ENCODE results near the gene VWF. TPM values are rescaled to one million over a fixed set of nuclear protein-coding genes. Genes with fewer than 3 reads are reported as not detected.
"Not testable (repeated sequence)": the region's sequence is repeated elsewhere in the genome, so short reads cannot be mapped to it uniquely, and the experiment has no call there.

The VWF gene
- polyA plus RNA-seq, 1 donor (not counting 4 experiments of a cell fraction or from before 2014, with no cell fraction given), result 0.01 TPM

- dilution Hi-C loops (cut with MboI; ENCODE audit: extremely low pct_ligation_motif_present, low sequenced_read_pairs); H3K4me1 ChIP-seq (ENCODE audit: control insufficient read depth, extremely low read depth, insufficient read depth, low read length); H3K9me3 ChIP-seq (ENCODE audit: control insufficient read depth, low read depth, low read length); H3K79me2 ChIP-seq (ENCODE audit: control insufficient read depth, insufficient read depth, low read length); H3K9ac ChIP-seq (ENCODE audit: control insufficient read depth, extremely low read depth, insufficient read depth, low read length); H3K36me3 ChIP-seq (ENCODE audit: control insufficient read depth in 2 of 2, extremely low read depth in 1 of 2, insufficient read depth in 2 of 2, low read length in 2 of 2); H4K20me1 ChIP-seq (ENCODE audit: control insufficient read depth, extremely low read depth, insufficient read depth, low read length); H3K27me3 ChIP-seq (ENCODE audit: control insufficient read depth, extremely low read depth, insufficient read depth, low read length); DNase-seq (ENCODE audit: low read depth, low spot score); H3K27ac ChIP-seq (ENCODE audit: control insufficient read depth, insufficient read depth, low read length); H2AFZ ChIP-seq (ENCODE audit: control insufficient read depth, low read length); H3K4me3 ChIP-seq (ENCODE audit: control insufficient read depth in 2 of 3, extremely low read depth in 1 of 3, insufficient read depth in 2 of 3, low read depth in 1 of 3, low read length in 3 of 3); H3K4me2 ChIP-seq (ENCODE audit: control insufficient read depth, extremely low read depth, insufficient read depth, low read depth, low read length); H3K9me1 ChIP-seq (ENCODE audit: control insufficient read depth, extremely low read depth, insufficient read depth, low read length): not testable (repeated sequence)
- peak; percentile 70 for FAIRE-seq
- TF ChIP-seq, protein P1, sequence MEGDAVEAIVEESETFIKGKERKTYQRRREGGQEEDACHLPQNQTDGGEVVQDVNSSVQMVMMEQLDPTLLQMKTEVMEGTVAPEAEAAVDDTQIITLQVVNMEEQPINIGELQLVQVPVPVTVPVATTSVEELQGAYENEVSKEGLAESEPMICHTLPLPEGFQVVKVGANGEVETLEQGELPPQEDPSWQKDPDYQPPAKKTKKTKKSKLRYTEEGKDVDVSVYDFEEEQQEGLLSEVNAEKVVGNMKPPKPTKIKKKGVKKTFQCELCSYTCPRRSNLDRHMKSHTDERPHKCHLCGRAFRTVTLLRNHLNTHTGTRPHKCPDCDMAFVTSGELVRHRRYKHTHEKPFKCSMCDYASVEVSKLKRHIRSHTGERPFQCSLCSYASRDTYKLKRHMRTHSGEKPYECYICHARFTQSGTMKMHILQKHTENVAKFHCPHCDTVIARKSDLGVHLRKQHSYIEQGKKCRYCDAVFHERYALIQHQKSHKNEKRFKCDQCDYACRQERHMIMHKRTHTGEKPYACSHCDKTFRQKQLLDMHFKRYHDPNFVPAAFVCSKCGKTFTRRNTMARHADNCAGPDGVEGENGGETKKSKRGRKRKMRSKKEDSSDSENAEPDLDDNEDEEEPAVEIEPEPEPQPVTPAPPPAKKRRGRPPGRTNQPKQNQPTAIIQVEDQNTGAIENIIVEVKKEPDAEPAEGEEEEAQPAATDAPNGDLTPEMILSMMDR (optimal IDR thresholded peaks at IDR 0.05 in 1 of 3, IDR thresholded peaks at IDR 0.05 in 1 of 3, conservative IDR thresholded peaks at IDR 0.05 in 1 of 3; ENCODE audit: extremely low read depth in 1 of 3, insufficient read depth in 2 of 3, low read length in 3 of 3), result peak in 1 of 3 experiments; percentile 5
These were observed 109.2 kb downstream of the VWF start for GRCh38 chr12:6015271-6015670.

GRCh38 chr12:6010631-6011350 is 113.7 kb downstream of the VWF start:
- DNase-seq (ENCODE audit: low read depth, low spot score); H3K9me1 ChIP-seq (ENCODE audit: control insufficient read depth, extremely low read depth, insufficient read depth, low read length); H3K27me3 ChIP-seq (ENCODE audit: control insufficient read depth, extremely low read depth, insufficient read depth, low read length); H3K27ac ChIP-seq (ENCODE audit: control insufficient read depth, insufficient read depth, low read length); H3K36me3 ChIP-seq (ENCODE audit: control insufficient read depth in 2 of 2, extremely low read depth in 1 of 2, insufficient read depth in 2 of 2, low read length in 2 of 2); H3K4me3 ChIP-seq (ENCODE audit: control insufficient read depth in 2 of 3, extremely low read depth in 1 of 3, insufficient read depth in 2 of 3, low read depth in 1 of 3, low read length in 3 of 3); H3K4me2 ChIP-seq (ENCODE audit: control insufficient read depth, extremely low read depth, insufficient read depth, low read depth, low read length); H3K4me1 ChIP-seq (ENCODE audit: control insufficient read depth, extremely low read depth, insufficient read depth, low read length); H3K9me3 ChIP-seq (ENCODE audit: control insufficient read depth, low read depth, low read length); H4K20me1 ChIP-seq (ENCODE audit: control insufficient read depth, extremely low read depth, insufficient read depth, low read length); H3K79me2 ChIP-seq (ENCODE audit: control insufficient read depth, insufficient read depth, low read length); dilution Hi-C loops (cut with MboI; ENCODE audit: extremely low pct_ligation_motif_present, low sequenced_read_pairs); H2AFZ ChIP-seq (ENCODE audit: control insufficient read depth, low read length); H3K9ac ChIP-seq (ENCODE audit: control insufficient read depth, extremely low read depth, insufficient read depth, low read length): not testable (repeated sequence)
- peak; percentile 32 for FAIRE-seq

GRCh38 chr12:5997260-5997659 is 127.2 kb downstream of the VWF start:
- dilution Hi-C loops (cut with MboI; ENCODE audit: extremely low pct_ligation_motif_present, low sequenced_read_pairs), result no loop called here
- FAIRE-seq, result no peak
- H3K27ac ChIP-seq (ENCODE audit: control insufficient read depth, insufficient read depth, low read length), result no peak overlapping the region
- H3K27me3 ChIP-seq (ENCODE audit: control insufficient read depth, extremely low read depth, insufficient read depth, low read length), result no peaks in the 10 kb centered on the region
- H3K36me3 ChIP-seq (ENCODE audit: control insufficient read depth in 2 of 2, extremely low read depth in 1 of 2, insufficient read depth in 2 of 2, low read length in 2 of 2), result no peaks in the 10 kb centered on the region
- no peak overlapping the region for H2AFZ ChIP-seq (ENCODE audit: control insufficient read depth, low read length)
- H3K9ac ChIP-seq (ENCODE audit: control insufficient read depth, extremely low read depth, insufficient read depth, low read length), result no peak overlapping the region
- H3K4me2 ChIP-seq (ENCODE audit: control insufficient read depth, extremely low read depth, insufficient read depth, low read depth, low read length), result no peak overlapping the region
- no peak for TF ChIP-seq EZH2 (IDR thresholded peaks at IDR 0.05; ENCODE audit: low read length)
- TF ChIP-seq, protein P1 (optimal IDR thresholded peaks at IDR 0.05 in 1 of 3, IDR thresholded peaks at IDR 0.05 in 1 of 3, conservative IDR thresholded peaks at IDR 0.05 in 1 of 3; ENCODE audit: extremely low read depth in 1 of 3, insufficient read depth in 2 of 3, low read length in 3 of 3), result no peak
- no peaks in the 10 kb centered on the region for H3K9me1 ChIP-seq (ENCODE audit: control insufficient read depth, extremely low read depth, insufficient read depth, low read length)
- DNase-seq (ENCODE audit: low read depth, low spot score), result no peak
- H3K4me1 ChIP-seq (ENCODE audit: control insufficient read depth, extremely low read depth, insufficient read depth, low read length), result no peaks in the 10 kb centered on the region
- no peaks in the 10 kb centered on the region for H3K79me2 ChIP-seq (ENCODE audit: control insufficient read depth, insufficient read depth, low read length)
- no peaks in the 10 kb centered on the region for H3K9me3 ChIP-seq (ENCODE audit: control insufficient read depth, low read depth, low read length)
- H3K4me3 ChIP-seq (ENCODE audit: control insufficient read depth in 2 of 3, extremely low read depth in 1 of 3, insufficient read depth in 2 of 3, low read depth in 1 of 3, low read length in 3 of 3), result no peak overlapping the region
- no peaks in the 10 kb centered on the region for H4K20me1 ChIP-seq (ENCODE audit: control insufficient read depth, extremely low read depth, insufficient read depth, low read length)
